Measurements from ENCODE around the gene MRPS34.
"Not testable (repeated sequence)": the region's sequence is repeated elsewhere in the genome, so short reads cannot be mapped to it uniquely, and the experiment has no call there.

Gene MRPS34

GRCh38 chr16:1734123-1734522 lies 38.8 kb downstream of the MRPS34 start:
- TF ChIP-seq CTCF (IDR thresholded peaks at IDR 0.05; ENCODE audit: control insufficient read depth, insufficient read depth, low read depth, low read length, missing control alignments) = no peak
- no peak for DNase-seq (ENCODE audit: low read depth)
- H3K4me3 ChIP-seq (ENCODE audit: control insufficient read depth, low read depth, low read length) = no peak overlapping the region

- DNase-seq (ENCODE audit: low read depth); H3K4me3 ChIP-seq (ENCODE audit: control insufficient read depth, low read depth, low read length): not testable (repeated sequence)
Measured at GRCh38 chr16:1732551-1732987, 40.4 kb downstream of the MRPS34 start.

GRCh38 chr16:1732071-1732470 lies 40.9 kb downstream of the MRPS34 start:
- no peak overlapping the region for H3K4me3 ChIP-seq (ENCODE audit: control insufficient read depth, low read depth, low read length)
- no peak for DNase-seq (ENCODE audit: low read depth)
- no peak for TF ChIP-seq CTCF (IDR thresholded peaks at IDR 0.05; ENCODE audit: control insufficient read depth, insufficient read depth, low read depth, low read length, missing control alignments)

- DNase-seq (ENCODE audit: low read depth) = no peak
- TF ChIP-seq CTCF (IDR thresholded peaks at IDR 0.05; ENCODE audit: control insufficient read depth, insufficient read depth, low read depth, low read length, missing control alignments) = no peak
- H3K4me3 ChIP-seq (ENCODE audit: control insufficient read depth, low read depth, low read length) = no peak overlapping the region
Measured at GRCh38 chr16:1731603-1732002, 41.3 kb downstream of the MRPS34 start.

- DNase-seq (ENCODE audit: low read depth) = no peak
- no peak overlapping the region for H3K4me3 ChIP-seq (ENCODE audit: control insufficient read depth, low read depth, low read length)
Measured at GRCh38 chr16:1731073-1731472, 41.9 kb downstream of the MRPS34 start.

GRCh38 chr16:1729445-1729844 lies 43.5 kb downstream of the MRPS34 start:
- no peak for DNase-seq (ENCODE audit: low read depth)
- TF ChIP-seq CTCF (IDR thresholded peaks at IDR 0.05; ENCODE audit: control insufficient read depth, insufficient read depth, low read depth, low read length, missing control alignments) = no peak
- no peak overlapping the region for H3K4me3 ChIP-seq (ENCODE audit: control insufficient read depth, low read depth, low read length)

More at GRCh38 chr16:1731073-1731472, 41.9 kb downstream of the MRPS34 start:
- TF ChIP-seq CTCF (IDR thresholded peaks at IDR 0.05; ENCODE audit: control insufficient read depth, insufficient read depth, low read depth, low read length, missing control alignments) = no peak

- TF ChIP-seq CTCF (IDR thresholded peaks at IDR 0.05; ENCODE audit: control insufficient read depth, insufficient read depth, low read depth, low read length, missing control alignments) = no peak
- no peak for DNase-seq (ENCODE audit: low read depth)
- no peak overlapping the region for H3K4me3 ChIP-seq (ENCODE audit: control insufficient read depth, low read depth, low read length)
Measured at GRCh38 chr16:1729026-1729425, 43.9 kb downstream of the MRPS34 start.

All from AG09309 (cell line).